IMR-90 (cell line): Measurements from ENCODE around the gene SCYGR2. TPM values are rescaled to one million over a fixed set of nuclear protein-coding genes. Genes with fewer than 3 reads are reported as not detected.

Source experiments
- ATAC-seq: fragments of 200-7000 bp; cut with Tn5 transposase; 2 replicates; pipeline ENCODE4 v1.9.1; 2020; ENCODE audit warnings: low read depth, mild to moderate bottlenecking, moderate library complexity
- BruUV-seq: library from RNA; stranded (reverse); fragments of 400-500 nt; replicated peaks from 2 replicates; lab custom pipeline; 2021; lab: Mats Ljungman, UMichigan
- CTCF ChIA-PET: fragments of 300-600 bp; formaldehyde crosslinking; extraction: SDS; loops from one replicate; lab custom pipeline; 2021; ENCODE audit warnings: antibody characterized with exemption; lab: Yijun Ruan, JAX
- POLR2A ChIA-PET: fragments of 300-600 bp; sonication (Branson Sonifier 250); formaldehyde crosslinking; loops from one replicate; lab custom pipeline; 2022; ENCODE audit warnings: antibody characterized with exemption; ENCODE audit not compliant: unreplicated experiment; lab: Charles Lee
- DNase-seq: peaks from one replicate; pipeline ENCODE4 v3.0.0; 2013
- H2AFZ ChIP-seq: replicated peaks from 2 replicates; pipeline ENCODE3; 2013; ENCODE audit warnings: low read length, mild to moderate bottlenecking; ENCODE audit not compliant: poor library complexity
- H2AK5ac ChIP-seq: 2 replicates; pipeline ENCODE4 v1.6.1; 2013; ENCODE audit warnings: low read depth, low read length, inconsistent platforms
- H2AK9ac ChIP-seq: replicated peaks from 2 replicates; pipeline ENCODE3; 2013; ENCODE audit warnings: mild to moderate bottlenecking, low read depth, low read length, moderate library complexity; ENCODE audit not compliant: poor library complexity
- H2BK120ac ChIP-seq: 2 replicates; pipeline ENCODE4 v1.6.1; 2013; ENCODE audit warnings: low read depth, low read length, inconsistent platforms
- H2BK15ac ChIP-seq: 3 replicates; pipeline ENCODE4 v1.6.1; 2013; ENCODE audit warnings: low read depth, low read length, inconsistent platforms
- H2BK20ac ChIP-seq: 2 replicates; pipeline ENCODE4 v1.6.1; 2013; ENCODE audit warnings: low read depth, mild to moderate bottlenecking, inconsistent platforms, low read length, moderate library complexity
- H2BK5ac ChIP-seq: 2 replicates; pipeline ENCODE4 v1.6.1; 2013; ENCODE audit warnings: mild to moderate bottlenecking, low read depth, low read length, inconsistent platforms; ENCODE audit not compliant: poor library complexity, severe bottlenecking
- H3K14ac ChIP-seq: replicated peaks from 2 replicates; pipeline ENCODE4 v1.6.1; 2013; ENCODE audit warnings: low read depth, low read length, inconsistent platforms
- H3K18ac ChIP-seq: 2 replicates; pipeline ENCODE4 v1.6.1; 2013; ENCODE audit warnings: low read depth, low read length, control low read depth
- H3K23ac ChIP-seq: 2 replicates; pipeline ENCODE4 v1.6.1; 2013; ENCODE audit warnings: low read depth, low read length, inconsistent platforms
- H3K27ac ChIP-seq: 2 replicates; pipeline ENCODE4 v1.5.1; 2013; ENCODE audit warnings: mild to moderate bottlenecking, control low read depth, low read length; ENCODE audit not compliant: insufficient read depth
- H3K27me3 ChIP-seq: 2 replicates; pipeline ENCODE4 v1.6.1; 2013; ENCODE audit warnings: low read length; ENCODE audit not compliant: control insufficient read depth, insufficient read depth
- H3K36me3 ChIP-seq: 2 replicates; pipeline ENCODE4 v1.6.1; 2013; ENCODE audit warnings: low read length, mixed read lengths; ENCODE audit not compliant: control insufficient read depth, insufficient read depth
- H3K4ac ChIP-seq: 2 replicates; pipeline ENCODE4 v1.6.1; 2013; ENCODE audit warnings: low read depth, low read length, inconsistent platforms
- H3K4me1 ChIP-seq: 2 replicates; pipeline ENCODE4 v1.6.1; 2013; ENCODE audit warnings: low read length, mixed read lengths; ENCODE audit not compliant: control insufficient read depth, insufficient read depth
- H3K4me2 ChIP-seq: 2 replicates; pipeline ENCODE4 v1.6.1; 2013; ENCODE audit warnings: low read depth, mild to moderate bottlenecking, control low read depth, low read length, moderate library complexity
- H3K4me3 ChIP-seq: 2 replicates; pipeline ENCODE4 v1.5.1; 2013; ENCODE audit warnings: low read depth, mild to moderate bottlenecking, control low read depth, low read length, moderate library complexity; ENCODE audit not compliant: insufficient read depth
- H3K56ac ChIP-seq: 2 replicates; pipeline ENCODE4 v1.6.1; 2013; ENCODE audit warnings: low read length, inconsistent platforms; ENCODE audit not compliant: insufficient read depth; ENCODE audit errors: extremely low read depth
- H3K79me1 ChIP-seq, 2 experiments: 2 replicates each; pipeline ENCODE4 v1.6.1; 2013; ENCODE audit warnings: low read length in 2 of 2, inconsistent platforms in 1 of 2, low read depth in 1 of 2
- H3K9ac ChIP-seq: 2 replicates; pipeline ENCODE4 v1.6.1; 2013; ENCODE audit warnings: low read depth, low read length, control low read depth
- H3K9me1 ChIP-seq: 2 replicates; pipeline ENCODE4 v1.6.1; 2013; ENCODE audit warnings: low read length, inconsistent platforms; ENCODE audit not compliant: insufficient read depth
- H3K9me3 ChIP-seq: 2 replicates; pipeline ENCODE4 v1.6.1; 2013; ENCODE audit warnings: low read length; ENCODE audit not compliant: control insufficient read depth, insufficient read depth
- H4K20me1 ChIP-seq: 2 replicates; pipeline ENCODE4 v1.6.1; 2013; ENCODE audit warnings: low read length, inconsistent platforms; ENCODE audit not compliant: insufficient read depth
- H4K5ac ChIP-seq: 2 replicates; pipeline ENCODE4 v1.6.1; 2013; ENCODE audit warnings: mild to moderate bottlenecking, low read depth, low read length, control low read depth
- H4K8ac ChIP-seq, 2 experiments: 2 replicates each; pipeline ENCODE4 v1.6.1; 2013; ENCODE audit warnings: low read depth in 2 of 2, low read length in 2 of 2, control low read depth in 1 of 2, inconsistent platforms in 1 of 2
- H4K91ac ChIP-seq: 2 replicates; pipeline ENCODE4 v1.6.1; 2013; ENCODE audit warnings: low read depth, low read length, inconsistent platforms; ENCODE audit not compliant: insufficient read depth
- BHLHE40 ChIP-seq: fragments of 150-350 bp; IDR thresholded peaks from 2 replicates; pipeline ENCODE4 v1.6.1; 2016; ENCODE audit warnings: mild to moderate bottlenecking, low read depth, low read length
- CEBPB ChIP-seq: IDR thresholded peaks from 2 replicates; pipeline ENCODE4 v1.6.1; 2012; ENCODE audit warnings: low read depth, low read length, improper control_type of control experiment
- CHD1 ChIP-seq: IDR thresholded peaks from 2 replicates; pipeline ENCODE4 v1.6.1; 2012; ENCODE audit warnings: low read depth, low read length, improper control_type of control experiment
- FOS ChIP-seq: fragments of 150-350 bp; IDR thresholded peaks from 2 replicates; pipeline ENCODE4 v1.6.1; 2016; ENCODE audit warnings: low read depth, low read length
- MAFK ChIP-seq: IDR thresholded peaks from 2 replicates; pipeline ENCODE4 v1.6.1; 2012; ENCODE audit warnings: low read depth, low read length, improper control_type of control experiment
- MAZ ChIP-seq: IDR thresholded peaks from 2 replicates; pipeline ENCODE4 v1.6.1; 2012; ENCODE audit warnings: low read depth, mild to moderate bottlenecking, low read length, improper control_type of control experiment, moderate library complexity, borderline replicate concordance
- MXI1 ChIP-seq: IDR thresholded peaks from 2 replicates; pipeline ENCODE4 v1.6.1; 2012; ENCODE audit warnings: low read depth, mild to moderate bottlenecking, low read length, moderate library complexity, borderline replicate concordance
- NFE2L2 ChIP-seq: fragments of 150-350 bp; IDR thresholded peaks from 2 replicates; pipeline ENCODE4 v1.6.1; 2016; ENCODE audit warnings: low read depth, mild to moderate bottlenecking, low read length
- POLR2A ChIP-seq: IDR thresholded peaks from 2 replicates; pipeline ENCODE4 v1.6.1; 2012; ENCODE audit warnings: mild to moderate bottlenecking, low read depth, low read length
- RAD21 ChIP-seq: IDR thresholded peaks from 2 replicates; pipeline ENCODE4 v1.6.1; 2012; ENCODE audit warnings: low read length, improper control_type of control experiment
- RCOR1 ChIP-seq: IDR thresholded peaks from 2 replicates; pipeline ENCODE4 v1.6.1; 2012; ENCODE audit warnings: mild to moderate bottlenecking, low read length, improper control_type of control experiment; ENCODE audit not compliant: insufficient replicate concordance
- RFX5 ChIP-seq: IDR thresholded peaks from 2 replicates; pipeline ENCODE4 v1.8.0; 2012; ENCODE audit warnings: low read depth, mild to moderate bottlenecking, low read length, moderate library complexity
- WGBS, 2 experiments: methylation state at CpG; one replicate each; pipeline versions ENCODE4 v1.1.5 to v1.1.7; 2013; ENCODE audit warnings: missing lambda C conversion rate in 2 of 2; ENCODE audit not compliant: insufficient read length in 1 of 2; ENCODE audit errors: extremely low coverage in 2 of 2; 5-methylcytosine and 5-hydroxymethylcytosine counted together
- dilution Hi-C: fragments of 300-500 bp; cut with HindIII; formaldehyde crosslinking; loops from one replicate; pipeline ENCODE4 v1.14.3; 2018; ENCODE audit warnings: low sequenced_read_pairs; ENCODE audit not compliant: unreplicated experiment
- in situ Hi-C: fragments of 300-500 bp; cut with MboI; formaldehyde crosslinking; loops from 3 replicates; pipeline ENCODE4 v1.14.3; 2019; ENCODE audit warnings: low sequenced_read_pairs, inconsistent platforms, mixed read lengths
- intact Hi-C: fragments of 100-400 bp; cut with micrococcal nuclease; formaldehyde crosslinking; loops from 2 replicates; pipeline ENCODE4 v1.10.0; 2022
- polyA plus RNA-seq, 3 experiments: library from polyadenylated mRNA; depleted of rRNA; stranded (reverse); fragments of >200 nt; gene quantifications; 2 replicates each; pipeline ENCODE4 v1.2.3, GENCODE V29; 2012; ENCODE audit warnings: low replicate concordance in 1 of 3
- total RNA-seq: library from RNA; depleted of rRNA; stranded (reverse); fragments of >200 nt; gene quantifications from 2 replicates; pipeline ENCODE4 v1.2.3, GENCODE V29; 2012
- TF ChIP-seq, protein P1 (sequence below): conservative IDR thresholded peaks from 2 replicates; pipeline ENCODE4 v1.5.1; 2012; ENCODE audit warnings: mild to moderate bottlenecking, low read depth, low read length, improper control_type of control experiment
- TF ChIP-seq, protein P2 (sequence below): fragments of 150-350 bp; IDR thresholded peaks from 2 replicates; pipeline ENCODE4 v1.6.1; 2017; ENCODE audit warnings: mild to moderate bottlenecking, antibody characterized with exemption, low read length, low read depth

The SCYGR2 gene
- total and polyA plus RNA-seq, 2 of the 4 experiments (the other 2 are of a cell fraction), result not detected

DNA sequence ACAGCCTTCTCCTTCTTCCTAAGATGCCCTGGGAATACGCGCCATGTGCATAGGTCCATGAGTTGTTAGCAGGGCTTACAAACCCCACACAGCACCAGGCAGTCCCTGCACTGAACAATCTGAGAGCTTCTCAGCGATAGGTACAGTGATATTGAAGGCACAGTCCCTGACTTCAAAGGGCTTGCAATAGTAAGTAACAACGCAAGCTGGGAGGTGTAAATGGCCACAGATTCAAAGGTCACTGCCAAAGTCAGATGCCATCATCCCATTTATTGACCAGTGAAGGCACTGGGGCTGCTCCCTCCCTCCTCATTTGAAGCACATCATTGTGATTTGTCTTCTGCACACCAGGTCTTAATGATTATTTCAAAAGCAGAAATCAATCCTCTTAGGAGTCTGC lies 16.5 kb downstream of the SCYGR2 start (continued):
- TF ChIP-seq, protein P1, sequence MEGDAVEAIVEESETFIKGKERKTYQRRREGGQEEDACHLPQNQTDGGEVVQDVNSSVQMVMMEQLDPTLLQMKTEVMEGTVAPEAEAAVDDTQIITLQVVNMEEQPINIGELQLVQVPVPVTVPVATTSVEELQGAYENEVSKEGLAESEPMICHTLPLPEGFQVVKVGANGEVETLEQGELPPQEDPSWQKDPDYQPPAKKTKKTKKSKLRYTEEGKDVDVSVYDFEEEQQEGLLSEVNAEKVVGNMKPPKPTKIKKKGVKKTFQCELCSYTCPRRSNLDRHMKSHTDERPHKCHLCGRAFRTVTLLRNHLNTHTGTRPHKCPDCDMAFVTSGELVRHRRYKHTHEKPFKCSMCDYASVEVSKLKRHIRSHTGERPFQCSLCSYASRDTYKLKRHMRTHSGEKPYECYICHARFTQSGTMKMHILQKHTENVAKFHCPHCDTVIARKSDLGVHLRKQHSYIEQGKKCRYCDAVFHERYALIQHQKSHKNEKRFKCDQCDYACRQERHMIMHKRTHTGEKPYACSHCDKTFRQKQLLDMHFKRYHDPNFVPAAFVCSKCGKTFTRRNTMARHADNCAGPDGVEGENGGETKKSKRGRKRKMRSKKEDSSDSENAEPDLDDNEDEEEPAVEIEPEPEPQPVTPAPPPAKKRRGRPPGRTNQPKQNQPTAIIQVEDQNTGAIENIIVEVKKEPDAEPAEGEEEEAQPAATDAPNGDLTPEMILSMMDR, result no peak
- no peak for TF ChIP-seq MAFK

DNA sequence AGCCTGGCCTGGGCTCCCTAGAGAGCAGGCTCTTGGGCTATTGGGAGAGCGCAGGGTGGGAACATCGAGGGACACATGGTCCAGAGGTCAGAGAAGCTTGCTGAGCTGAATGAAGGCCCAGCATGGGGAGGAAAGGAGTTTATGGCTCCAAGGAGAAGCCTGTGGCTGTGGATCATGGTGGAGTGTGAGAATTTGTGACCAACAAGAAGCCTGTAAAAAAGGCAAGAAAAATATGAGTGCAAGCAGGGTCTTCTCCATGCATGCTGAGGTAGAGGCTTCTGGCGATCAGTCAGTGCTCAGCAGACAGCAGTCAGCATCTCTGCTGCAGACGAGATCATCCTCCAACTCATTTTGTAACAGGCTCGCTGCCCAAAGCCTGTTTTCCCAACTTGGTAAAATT lies 17.2 kb downstream of the SCYGR2 start:
- POLR2A ChIA-PET, result no interaction called here
- TF ChIP-seq RCOR1 (no peak), RFX5 (no peak), BHLHE40 (no peak), NFE2L2 (no peak), CHD1 (no peak), MXI1 (no peak), MAZ (no peak), FOS (no peak), MAFK (no peak), CEBPB (no peak), RAD21 (no peak), POLR2A (no peak)
- TF ChIP-seq, protein P1, result no peak
- TF ChIP-seq, protein P2, sequence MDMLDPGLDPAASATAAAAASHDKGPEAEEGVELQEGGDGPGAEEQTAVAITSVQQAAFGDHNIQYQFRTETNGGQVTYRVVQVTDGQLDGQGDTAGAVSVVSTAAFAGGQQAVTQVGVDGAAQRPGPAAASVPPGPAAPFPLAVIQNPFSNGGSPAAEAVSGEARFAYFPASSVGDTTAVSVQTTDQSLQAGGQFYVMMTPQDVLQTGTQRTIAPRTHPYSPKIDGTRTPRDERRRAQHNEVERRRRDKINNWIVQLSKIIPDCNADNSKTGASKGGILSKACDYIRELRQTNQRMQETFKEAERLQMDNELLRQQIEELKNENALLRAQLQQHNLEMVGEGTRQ, result no peak

More for the DNA sequence above, 17.2 kb downstream of the SCYGR2 start:
- Histone ChIP-seq H2BK5ac (no peak overlapping the region), H3K27ac (no peak overlapping the region), H2AK9ac (no peak overlapping the region), H3K4ac (no peak overlapping the region), H3K4me2 (no peak overlapping the region), H2AFZ (no peak overlapping the region), H3K27me3 (peaks cover 2% of the 10 kb centered on the region), H3K9me1 (no peaks in the 10 kb centered on the region), H4K5ac (no peak overlapping the region), H3K36me3 (no peaks in the 10 kb centered on the region), H4K8ac (no peak overlapping the region), H3K9me3 (no peaks in the 10 kb centered on the region), H2BK20ac (no peak overlapping the region), H4K91ac (no peak overlapping the region), H2BK120ac (no peak overlapping the region), H3K4me1 (no peaks in the 10 kb centered on the region; the same call in 1 of the 2 replicates), H4K20me1 (no peaks in the 10 kb centered on the region), H3K23ac (no peak overlapping the region), H2AK5ac (no peak overlapping the region), H3K4me3 (no peak overlapping the region), H3K14ac (no peak overlapping the region), H3K56ac (no peak overlapping the region), H2BK15ac (no peak overlapping the region), H3K79me1 (no peaks in the 10 kb centered on the region), H3K9ac (no peak overlapping the region), H3K18ac (no peak overlapping the region)
- DNase-seq (no peak), ATAC-seq (no peak)
- dilution Hi-C loops, result no loop called here
- intact Hi-C loops, result no loop called here
- in situ Hi-C loops, result no loop called here
- WGBS, 2 experiments, result no CpG with 5 or more reads among the region's 5 CpGs
- CTCF ChIA-PET, result no interaction called here
- BruUV-seq, result no TSS peak
